ENCODE results near the gene AMBRA1.

- TF ChIP-seq CTCF (IDR thresholded peaks at IDR 0.05; ENCODE audit: insufficient read depth, low read length) (no peak), POLR2AphosphoS5 (IDR thresholded peaks at IDR 0.05; ENCODE audit: low read depth) (no peak), SPI1 (IDR thresholded peaks at IDR 0.05; ENCODE audit: borderline replicate concordance, low read depth) (no peak), REST (IDR thresholded peaks at IDR 0.05; ENCODE audit: insufficient replicate concordance, low read depth) (no peak)
Measured at GRCh38 chr11:46385169-46386004, 208.4 kb downstream of the AMBRA1 start.
